IMR-90 (cell line): ENCODE results near the gene NANOG.
"Not testable (repeated sequence)": the region's sequence is repeated elsewhere in the genome, so short reads cannot be mapped to it uniquely, and the experiment has no call there.

Experiments used
- MAFK ChIP-seq: IDR thresholded peaks from 2 replicates; pipeline ENCODE4 v1.6.1; 2012; ENCODE audit warnings: low read depth, low read length, improper control_type of control experiment
- MXI1 ChIP-seq: IDR thresholded peaks from 2 replicates; pipeline ENCODE4 v1.6.1; 2012; ENCODE audit warnings: low read depth, mild to moderate bottlenecking, low read length, moderate library complexity, borderline replicate concordance
- TF ChIP-seq, protein P1 (sequence below): conservative IDR thresholded peaks from 2 replicates; pipeline ENCODE4 v1.5.1; 2012; ENCODE audit warnings: mild to moderate bottlenecking, low read depth, low read length, improper control_type of control experiment

DNA sequence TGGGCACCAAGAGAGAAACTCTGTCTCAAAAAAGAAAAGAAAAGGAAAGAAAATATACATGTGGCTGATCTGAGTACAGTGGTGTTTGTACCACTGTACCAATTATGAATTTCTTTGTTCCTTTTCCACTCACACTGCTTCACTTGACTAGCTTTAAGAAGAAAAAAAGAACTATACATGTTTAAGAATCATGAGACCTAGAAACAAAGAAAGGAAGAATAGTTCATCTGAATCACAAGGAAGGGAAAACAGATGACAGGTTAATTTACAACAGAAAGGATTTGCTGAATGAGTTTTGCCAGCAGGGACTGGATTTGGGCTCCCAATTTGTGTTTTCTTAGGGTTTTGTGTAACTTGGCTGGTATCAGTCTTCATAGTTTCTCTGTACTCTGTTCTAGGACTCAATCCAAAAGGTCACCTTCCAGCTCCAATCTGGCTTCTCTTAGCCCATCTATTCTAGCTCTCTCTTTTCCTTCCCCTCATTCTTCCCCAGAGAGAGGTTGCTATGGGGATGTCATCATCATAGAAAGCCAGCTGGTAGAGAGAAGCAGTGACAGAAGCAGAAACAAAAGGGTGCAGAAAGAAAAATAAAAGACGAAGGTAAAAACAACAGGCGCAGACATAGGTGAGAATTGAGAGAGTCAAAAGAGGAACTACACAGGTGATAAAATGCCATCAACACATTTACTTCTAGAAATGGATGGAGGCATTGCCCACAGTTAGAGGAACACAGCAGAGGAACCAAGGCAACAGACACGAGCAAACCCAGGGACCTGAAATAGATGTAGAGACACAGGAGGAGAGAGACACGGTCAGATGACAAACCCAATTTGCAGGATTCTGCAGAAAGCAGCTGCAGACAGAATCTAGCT is 58.3 kb downstream of the NANOG start:
- not testable (repeated sequence) for TF ChIP-seq MXI1, MAFK
- TF ChIP-seq, protein P1, sequence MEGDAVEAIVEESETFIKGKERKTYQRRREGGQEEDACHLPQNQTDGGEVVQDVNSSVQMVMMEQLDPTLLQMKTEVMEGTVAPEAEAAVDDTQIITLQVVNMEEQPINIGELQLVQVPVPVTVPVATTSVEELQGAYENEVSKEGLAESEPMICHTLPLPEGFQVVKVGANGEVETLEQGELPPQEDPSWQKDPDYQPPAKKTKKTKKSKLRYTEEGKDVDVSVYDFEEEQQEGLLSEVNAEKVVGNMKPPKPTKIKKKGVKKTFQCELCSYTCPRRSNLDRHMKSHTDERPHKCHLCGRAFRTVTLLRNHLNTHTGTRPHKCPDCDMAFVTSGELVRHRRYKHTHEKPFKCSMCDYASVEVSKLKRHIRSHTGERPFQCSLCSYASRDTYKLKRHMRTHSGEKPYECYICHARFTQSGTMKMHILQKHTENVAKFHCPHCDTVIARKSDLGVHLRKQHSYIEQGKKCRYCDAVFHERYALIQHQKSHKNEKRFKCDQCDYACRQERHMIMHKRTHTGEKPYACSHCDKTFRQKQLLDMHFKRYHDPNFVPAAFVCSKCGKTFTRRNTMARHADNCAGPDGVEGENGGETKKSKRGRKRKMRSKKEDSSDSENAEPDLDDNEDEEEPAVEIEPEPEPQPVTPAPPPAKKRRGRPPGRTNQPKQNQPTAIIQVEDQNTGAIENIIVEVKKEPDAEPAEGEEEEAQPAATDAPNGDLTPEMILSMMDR = not testable (repeated sequence)
